SU-DHL-6 (cell line): ENCODE measurements around the gene RNF14.

ENCODE experiments used
- H2AFZ ChIP-seq: fragments of 200-600 bp; sonication (generic); 2 replicates; pipeline ENCODE4 v1.6.1; 2014; ENCODE audit warnings: low read depth, mild to moderate bottlenecking, moderate library complexity, mixed read lengths, antibody characterized with exemption, low read length; ENCODE audit not compliant: severe bottlenecking
- H3F3A ChIP-seq: fragments of 200-600 bp; shearing (Covaris generic); 2 replicates; pipeline ENCODE4 v1.6.0; 2016; ENCODE audit warnings: antibody characterized with exemption, mild to moderate bottlenecking; ENCODE audit not compliant: insufficient read depth
- H3K27ac ChIP-seq: fragments of 200-600 bp; sonication (generic); 2 replicates; pipeline ENCODE4 v1.5.1; 2016; ENCODE audit warnings: low read depth, mild to moderate bottlenecking, low read length, moderate library complexity, mixed read lengths
- H3K27me3 ChIP-seq: fragments of 200-600 bp; sonication (generic), shearing (Covaris generic); 2 replicates; pipeline ENCODE4 v1.6.0; 2014; ENCODE audit warnings: mild to moderate bottlenecking, low read length
- H3K36me3 ChIP-seq: fragments of 200-600 bp; sonication (generic); 2 replicates; pipeline ENCODE4 v1.6.1; 2014; ENCODE audit warnings: mild to moderate bottlenecking, low read length, mixed read lengths
- H3K4me2 ChIP-seq: fragments of 300-600, 200-600 bp; shearing (Covaris generic), sonication (generic); 2 replicates; pipeline ENCODE4 v1.6.0; 2014; ENCODE audit warnings: low read length, low read depth, mild to moderate bottlenecking; ENCODE audit not compliant: poor library complexity, severe bottlenecking
- H3K4me3 ChIP-seq: fragments of 200-600 bp; sonication (generic); 2 replicates; pipeline ENCODE4 v1.5.1; 2014; ENCODE audit warnings: antibody characterized with exemption, low read length, mild to moderate bottlenecking, mixed read lengths; ENCODE audit not compliant: insufficient read depth, poor library complexity, severe bottlenecking
- H3K79me2 ChIP-seq: fragments of 200-600 bp; sonication (generic); 2 replicates; pipeline ENCODE4 v1.6.1; 2014; ENCODE audit warnings: mild to moderate bottlenecking, low read length, moderate library complexity; ENCODE audit not compliant: insufficient read depth
- H3K9ac ChIP-seq: fragments of 200-600 bp; sonication (generic); 2 replicates; pipeline ENCODE4 v1.7.0; 2014; ENCODE audit warnings: mild to moderate bottlenecking, low read length
- H3K9me2 ChIP-seq: fragments of 200-600 bp; sonication (generic); replicated peaks from 2 replicates; pipeline ENCODE4 v1.6.1; 2014; ENCODE audit warnings: low read length; ENCODE audit not compliant: insufficient read depth
- H3K9me3 ChIP-seq: fragments of 200-600 bp; sonication (generic); 2 replicates; pipeline ENCODE4 v1.6.1; 2014; ENCODE audit warnings: low read length, mixed read lengths; ENCODE audit not compliant: insufficient read depth
- H4K20me1 ChIP-seq: fragments of 200-600 bp; sonication (generic); 2 replicates; pipeline ENCODE4 v1.6.1; 2014; ENCODE audit warnings: low read depth, mild to moderate bottlenecking, antibody characterized with exemption, low read length, moderate library complexity, mixed read lengths
- CTCF ChIP-seq: fragments of 200-600 bp; sonication (generic); IDR thresholded peaks from one replicate; pipeline ENCODE4 v1.5.1; 2017; ENCODE audit warnings: antibody characterized with exemption, mild to moderate bottlenecking, low read length, moderate library complexity; ENCODE audit not compliant: insufficient read depth, poor library complexity, severe bottlenecking
- EZH2phosphoT487 ChIP-seq: fragments of 200-600 bp; sonication (generic), shearing (Covaris generic); conservative IDR thresholded peaks from 2 replicates; pipeline ENCODE4 v1.6.1; 2018; ENCODE audit warnings: mild to moderate bottlenecking, antibody characterized with exemption, low read length, moderate library complexity, mixed read lengths

Gene RNF14

GRCh38 chr5:141966963-141967333 lies 2.0 kb upstream of the RNF14 start:
- H3K9me3 ChIP-seq, result no peaks in the 10 kb centered on the region
- no peak overlapping the region for H3K27ac ChIP-seq
- no peaks in the 10 kb centered on the region for H3K9me2 ChIP-seq
- H3K36me3 ChIP-seq, result no peaks in the 10 kb centered on the region
- H3K9ac ChIP-seq, result no peak overlapping the region
- peaks cover 22% of the 10 kb centered on the region; the same call in 1 of the 2 replicates for H3F3A ChIP-seq
- H3K4me3 ChIP-seq, result no peak overlapping the region
- no peaks in the 10 kb centered on the region for H4K20me1 ChIP-seq
- TF ChIP-seq CTCF (no peak), EZH2phosphoT487 (no peak)
- peaks cover 5% of the 10 kb centered on the region; the same call in 1 of the 2 replicates for H3K79me2 ChIP-seq
- no peaks in the 10 kb centered on the region for H3K27me3 ChIP-seq
- no peak overlapping the region for H3K4me2 ChIP-seq
- H2AFZ ChIP-seq, result no peak overlapping the region

GRCh38 chr5:141969783-141970771 lies 1.2 kb downstream of the RNF14 start:
- TF ChIP-seq EZH2phosphoT487 (no peak), CTCF (no peak)
- Histone ChIP-seq H3K79me2 (peaks cover 5% of the 10 kb centered on the region; the same call in 1 of the 2 replicates), H3K36me3 (peaks cover 4% of the 10 kb centered on the region), H3K9me2 (no peaks in the 10 kb centered on the region), H3K9ac (peak overlapping the region; percentile 79), H3K4me2 (peak overlapping the region; percentile 79), H3K9me3 (no peaks in the 10 kb centered on the region), H4K20me1 (no peaks in the 10 kb centered on the region), H3K27me3 (no peaks in the 10 kb centered on the region), H2AFZ (peak overlapping the region; percentile 20), H3K27ac (peak overlapping the region; percentile 82), H3K4me3 (peak overlapping the region; percentile 60), H3F3A (peaks cover 22% of the 10 kb centered on the region; the same call in 1 of the 2 replicates)

GRCh38 chr5:141973871-141974595 lies 5.1 kb downstream of the RNF14 start:
- H3K36me3 ChIP-seq, result peaks cover 11% of the 10 kb centered on the region
- no peaks in the 10 kb centered on the region for H3K9me2 ChIP-seq
- no peak overlapping the region for H3K9ac ChIP-seq
- peaks cover 5% of the 10 kb centered on the region; the same call in 1 of the 2 replicates for H3K79me2 ChIP-seq
- no peak overlapping the region for H3K27ac ChIP-seq
- no peak overlapping the region for H3K4me2 ChIP-seq
- TF ChIP-seq EZH2phosphoT487, result no peak
- no peak for TF ChIP-seq CTCF
- no peak overlapping the region for H2AFZ ChIP-seq
- H3F3A ChIP-seq, result peaks cover 18% of the 10 kb centered on the region; the same call in 1 of the 2 replicates
- no peak overlapping the region for H3K4me3 ChIP-seq
- no peaks in the 10 kb centered on the region for H3K27me3 ChIP-seq
- H4K20me1 ChIP-seq, result no peaks in the 10 kb centered on the region
- no peaks in the 10 kb centered on the region for H3K9me3 ChIP-seq
